ENCODE results near the gene SLC38A2.

- no peak for TF ChIP-seq POLR2AphosphoS5 (IDR thresholded peaks at IDR 0.05; ENCODE audit: low read depth, low read length)
- no peak for TF ChIP-seq TAF1 (IDR thresholded peaks at IDR 0.05; ENCODE audit: borderline replicate concordance, low read depth, low read length)
Observed at GRCh38 chr12:46360370-46360769, 12.2 kb downstream of the SLC38A2 start.
